GM18858 (cell line): ENCODE measurements around the gene SLC24A4.

Source experiments
- ATAC-seq: cut with Tn5 transposase; IDR thresholded peaks from one replicate; pipeline ENCODE4 v1.9.1; 2021; ENCODE audit not compliant: unreplicated experiment

Gene SLC24A4

DNA sequence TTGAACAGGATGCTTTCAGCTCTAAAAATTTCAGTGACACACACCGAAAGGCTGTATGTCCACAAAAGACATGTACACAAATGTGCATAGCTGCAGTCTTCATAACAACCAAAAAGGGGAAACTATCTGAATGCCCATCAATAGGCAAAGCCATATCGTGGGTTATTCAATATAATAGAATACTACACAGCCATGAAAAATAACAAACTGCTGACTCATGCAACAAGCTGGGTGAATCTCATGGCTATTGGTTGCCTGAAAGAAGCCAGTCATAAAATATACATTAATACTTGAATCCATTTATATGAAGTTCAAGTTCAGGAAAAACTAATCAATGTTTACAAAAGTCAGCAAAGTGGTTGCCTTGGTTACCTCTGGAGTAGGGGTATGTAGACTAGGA is 132.3 kb downstream of the SLC24A4 start:
- no peak for ATAC-seq

- peak; percentile 43 for ATAC-seq
Observed at GRCh38 chr14:92456215-92457015, 133.4 kb downstream of the SLC24A4 start.

DNA sequence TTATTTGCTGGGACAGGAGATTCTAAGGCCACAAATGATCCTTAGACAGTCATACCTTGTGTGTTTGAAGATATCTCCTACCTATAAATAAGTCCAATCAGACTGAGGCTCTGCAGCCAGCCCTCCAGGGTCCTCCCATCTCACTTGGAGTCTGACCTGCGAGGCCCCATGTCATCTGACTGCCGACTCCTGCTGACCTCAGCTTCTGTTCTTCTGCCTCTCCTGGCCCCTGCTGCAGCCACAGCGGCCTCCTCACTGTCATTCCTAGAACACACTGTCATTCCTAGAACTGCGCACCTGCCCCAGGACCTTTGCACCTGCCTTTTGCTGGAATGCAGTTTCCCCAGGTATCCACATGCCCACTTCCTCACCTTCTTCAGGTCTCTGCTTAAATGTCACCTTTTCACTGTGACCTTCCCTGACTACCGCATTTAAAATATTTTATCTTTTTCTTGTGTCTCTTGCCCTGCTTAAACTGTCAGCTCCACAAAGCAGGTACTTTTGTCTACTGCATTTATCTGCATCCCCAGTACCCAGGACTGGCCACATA is 134.1 kb downstream of the SLC24A4 start:
- no peak for ATAC-seq

DNA sequence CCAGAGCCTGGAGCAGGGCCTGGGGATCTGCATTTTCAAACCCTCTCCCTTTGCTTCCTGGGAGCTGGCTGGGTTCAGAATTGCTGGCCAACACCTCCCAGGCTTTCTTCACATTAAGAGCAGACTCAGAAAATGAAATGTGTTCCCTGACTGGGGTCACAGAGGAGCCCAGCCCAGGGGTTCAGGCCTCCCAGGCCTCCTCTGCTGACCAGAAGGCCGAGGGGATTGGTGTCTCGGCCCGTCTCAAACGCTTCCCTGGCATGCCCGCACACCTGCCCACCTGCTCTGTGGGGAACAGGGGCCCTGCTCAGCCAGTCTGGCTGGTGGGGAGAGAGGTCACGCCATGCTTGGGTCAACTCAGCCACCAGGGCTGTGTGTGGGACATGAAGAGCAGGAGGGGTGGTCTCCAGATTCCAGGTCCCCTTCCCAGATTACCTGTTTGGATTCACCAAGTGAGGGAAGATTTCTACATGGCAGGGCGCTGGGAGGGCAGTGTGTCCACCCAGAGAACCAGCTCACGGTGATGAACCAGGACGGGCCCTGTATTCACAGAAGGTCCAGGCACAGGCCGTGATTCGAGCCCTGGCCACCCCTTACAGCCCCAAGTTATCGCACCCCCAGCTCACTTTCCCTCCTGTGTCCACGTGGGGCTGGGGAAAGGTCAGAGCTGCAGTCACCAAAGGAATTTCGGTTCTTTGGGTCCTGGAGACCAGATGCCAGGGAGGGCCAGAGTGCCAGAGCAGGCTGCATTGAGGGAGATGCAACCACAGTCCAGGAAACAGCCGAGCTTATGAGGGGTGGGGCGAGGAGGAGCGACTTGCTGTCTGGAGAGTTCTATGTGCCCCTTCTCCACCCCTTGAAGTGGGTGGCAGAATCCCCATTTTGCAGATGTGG is 135.4 kb downstream of the SLC24A4 start:
- no peak for ATAC-seq

DNA sequence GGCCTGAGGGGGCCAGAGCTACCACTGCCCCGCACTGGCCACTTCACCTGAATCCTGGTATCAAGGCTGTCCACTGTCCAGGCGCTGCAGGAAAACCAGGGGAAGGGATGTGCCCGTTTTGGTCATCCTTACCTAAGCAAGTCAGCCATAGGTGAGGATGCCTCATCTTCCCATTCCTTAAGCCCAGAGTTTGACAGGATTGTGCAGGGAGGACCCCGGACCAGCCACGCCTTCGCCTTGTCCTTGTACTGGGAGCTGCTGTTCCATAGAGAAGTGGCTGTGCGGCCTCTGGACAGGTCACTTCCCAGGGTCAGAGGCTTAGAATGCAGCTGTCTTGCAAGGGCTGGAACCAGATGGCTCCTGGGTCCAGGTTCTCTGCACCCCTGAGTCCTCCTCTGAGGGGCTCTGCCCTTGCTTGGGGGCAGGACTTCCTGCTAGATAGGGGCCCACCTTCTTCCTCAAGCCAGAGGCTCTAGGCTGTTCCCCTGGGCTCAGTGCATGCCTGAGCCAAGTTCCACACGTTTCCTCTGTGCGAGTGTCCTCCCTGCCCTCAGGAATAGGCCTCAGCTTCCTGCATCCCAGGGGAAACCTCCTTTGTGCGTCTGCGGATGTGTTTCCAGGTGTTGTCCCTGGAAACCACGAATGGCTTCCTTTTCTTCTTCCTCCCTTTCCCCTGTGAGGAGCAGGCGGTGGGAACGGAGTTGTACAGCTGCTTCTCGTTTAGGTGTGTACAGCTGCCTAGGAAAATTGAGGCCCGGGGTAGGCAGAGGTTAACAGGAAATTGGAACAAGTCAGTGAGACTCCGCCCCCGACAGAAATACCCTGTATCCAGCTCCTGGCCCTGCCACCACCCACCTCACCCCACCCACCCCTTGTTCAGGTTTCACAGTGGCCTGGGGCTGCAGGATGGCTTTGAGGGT is 136.3 kb downstream of the SLC24A4 start:
- no peak for ATAC-seq

DNA sequence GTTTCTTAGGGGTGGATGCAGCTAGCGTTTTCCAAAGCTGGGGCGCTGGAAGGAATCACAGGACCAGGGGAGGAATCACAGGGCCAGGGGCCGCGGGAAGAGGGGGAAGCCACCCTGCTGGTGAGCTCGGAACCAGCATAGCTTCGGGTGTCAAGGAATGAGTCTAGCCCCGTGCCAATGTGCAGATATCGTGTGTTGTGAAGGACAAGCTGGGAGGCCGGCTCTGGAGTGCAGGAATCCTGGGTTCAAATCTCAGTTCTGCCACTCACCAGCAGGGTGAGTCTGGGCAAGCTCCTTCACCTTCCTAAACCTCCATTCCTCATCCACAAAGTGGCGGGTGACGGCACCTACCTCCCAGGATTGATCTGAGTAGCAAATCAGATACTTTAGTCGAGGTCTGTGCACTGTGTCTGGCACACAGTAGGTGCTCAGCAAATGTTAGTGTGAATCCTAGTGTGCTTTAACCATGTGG is 137.0 kb downstream of the SLC24A4 start:
- ATAC-seq = no peak

- no peak for ATAC-seq
Observed at GRCh38 chr14:92460541-92460915, 137.6 kb downstream of the SLC24A4 start.

DNA sequence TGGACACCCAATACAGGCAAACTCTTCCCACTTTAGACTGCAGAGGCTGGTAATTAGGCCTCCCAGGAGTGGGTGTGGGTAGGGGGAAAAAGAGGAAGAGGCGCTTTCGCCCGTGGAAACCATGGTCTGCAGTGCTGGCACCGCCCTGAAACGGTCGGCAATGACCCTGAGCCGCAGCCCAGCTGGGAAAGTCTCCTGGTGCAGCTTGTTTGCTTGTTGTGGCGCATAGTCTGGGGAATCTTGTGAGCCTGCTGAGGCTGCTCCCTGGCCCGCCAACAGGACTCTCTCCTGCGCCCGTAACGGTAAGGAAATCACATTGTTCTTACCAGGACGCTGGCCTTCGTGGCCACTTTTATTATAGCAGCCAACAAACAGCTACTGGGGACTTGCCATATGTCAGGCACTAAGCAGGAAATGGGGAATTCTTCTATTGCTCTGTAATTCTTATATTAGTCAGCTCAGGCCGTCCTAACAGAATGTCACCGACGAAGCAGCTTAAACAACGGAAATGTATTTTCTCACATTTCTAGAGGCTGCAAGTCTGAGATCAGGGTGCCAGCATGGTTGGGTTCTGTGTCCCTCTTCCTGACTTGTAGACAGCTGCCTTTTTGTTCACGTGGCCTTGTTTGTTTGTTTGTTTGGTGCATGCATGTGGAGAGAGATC is 138.1 kb downstream of the SLC24A4 start:
- ATAC-seq = no peak

DNA sequence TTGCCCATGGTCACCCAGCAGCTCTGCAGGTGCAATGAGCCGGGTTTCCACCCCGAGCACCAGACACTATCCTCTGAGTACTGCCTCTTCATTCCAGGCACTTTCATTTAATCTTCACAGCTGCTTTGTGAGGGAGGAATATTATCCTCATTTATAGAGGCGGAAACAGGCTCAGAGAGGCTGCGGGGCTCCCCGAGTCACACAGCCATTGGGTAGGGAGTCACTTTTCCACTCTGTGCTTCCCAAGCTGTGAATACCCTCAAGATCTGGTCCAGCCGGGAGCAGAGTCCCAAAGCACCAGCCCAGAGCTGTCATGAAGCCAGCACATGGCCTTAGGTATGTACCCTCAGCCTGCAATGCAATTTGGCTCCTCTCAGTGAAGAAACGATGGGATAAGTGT is 138.9 kb downstream of the SLC24A4 start:
- no peak for ATAC-seq

GRCh38 chr14:92462568-92462967 is 139.6 kb downstream of the SLC24A4 start:
- no peak for ATAC-seq

DNA sequence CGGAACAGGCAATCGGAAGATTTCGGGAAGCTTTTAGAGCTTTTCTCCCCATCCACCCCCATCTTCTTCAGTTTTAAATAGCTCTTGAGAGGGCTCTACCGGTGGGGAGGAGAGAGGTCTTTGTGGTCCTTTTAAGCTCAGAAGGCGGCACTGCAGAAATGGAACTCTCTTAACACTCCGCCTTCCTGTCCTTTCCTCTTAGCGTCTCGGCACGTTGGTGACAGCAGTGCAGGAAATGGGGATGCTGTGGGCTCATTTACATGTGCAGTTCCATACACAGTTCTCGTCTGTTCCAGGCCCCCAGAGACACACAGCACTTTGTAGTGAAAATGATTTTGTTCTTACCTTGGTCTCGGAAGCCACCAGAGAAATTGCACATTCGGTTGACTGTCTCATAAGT is 140.2 kb downstream of the SLC24A4 start:
- no peak for ATAC-seq

GRCh38 chr14:92464156-92464555 is 141.2 kb downstream of the SLC24A4 start:
- ATAC-seq = no peak

- no peak for ATAC-seq
Observed at GRCh38 chr14:92464716-92465115, 141.8 kb downstream of the SLC24A4 start.

- no peak for ATAC-seq
Observed at GRCh38 chr14:92465353-92466055, 142.5 kb downstream of the SLC24A4 start.

- no peak for ATAC-seq
Observed at GRCh38 chr14:92466059-92466458, 143.1 kb downstream of the SLC24A4 start.

DNA sequence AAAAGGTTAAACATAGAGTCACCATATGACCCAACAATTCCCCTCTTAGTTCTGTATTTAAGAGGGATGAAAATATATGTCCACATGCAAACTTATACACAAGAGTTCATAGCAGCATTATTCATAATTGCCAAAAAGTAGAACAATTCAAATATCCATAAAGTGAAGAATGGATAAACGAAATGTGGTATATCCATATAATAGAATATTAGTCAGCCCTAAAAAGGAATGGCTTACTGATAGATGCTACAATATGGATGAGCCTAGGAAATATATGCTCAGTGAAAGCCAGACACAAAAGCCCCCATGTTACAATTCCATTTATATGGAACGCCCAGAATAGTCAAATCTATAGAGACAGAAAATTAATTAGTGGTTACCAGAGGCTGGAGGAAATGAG is 146.6 kb downstream of the SLC24A4 start:
- ATAC-seq = no peak

GRCh38 chr14:92470215-92470614 is 147.2 kb downstream of the SLC24A4 start:
- ATAC-seq = no peak

DNA sequence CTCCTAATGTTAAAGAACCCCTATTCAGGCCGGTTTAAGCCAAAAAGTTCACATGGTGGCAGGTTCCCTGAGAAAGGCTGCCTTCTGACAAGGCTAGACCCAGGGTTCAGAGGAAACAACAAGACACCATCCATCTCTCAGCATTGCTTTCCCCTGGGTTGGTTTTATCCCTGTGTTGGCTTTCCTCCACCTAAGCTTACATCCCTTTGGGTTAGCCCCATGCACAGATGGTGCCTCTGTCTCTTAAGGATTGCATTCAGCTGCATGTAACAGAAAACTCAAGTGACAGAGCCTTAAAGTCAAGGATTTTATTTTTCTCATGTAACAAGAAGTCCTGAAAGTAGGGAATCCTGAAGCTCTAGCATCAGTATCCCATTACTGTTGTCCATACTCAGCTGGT is 147.8 kb downstream of the SLC24A4 start:
- no peak for ATAC-seq

DNA sequence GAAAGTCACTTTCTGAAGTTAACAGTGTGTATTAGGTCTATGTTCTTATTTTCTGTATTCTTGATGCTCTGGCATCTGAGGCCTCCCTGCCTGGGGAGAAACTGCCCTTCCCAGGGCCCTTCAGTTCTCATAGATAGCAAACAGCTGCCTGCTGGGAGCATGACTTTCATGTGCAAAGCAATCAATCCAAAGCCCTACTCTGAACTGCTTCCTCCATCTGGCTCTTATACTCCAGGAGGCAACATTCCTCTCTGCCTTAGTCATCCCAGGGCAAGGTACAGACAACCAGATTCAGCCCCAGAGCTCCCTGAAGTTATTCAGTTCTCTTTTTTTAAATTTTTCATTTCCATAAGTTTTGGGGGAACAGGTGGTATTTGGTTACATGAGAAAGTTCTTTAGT is 149.0 kb downstream of the SLC24A4 start:
- ATAC-seq = no peak

DNA sequence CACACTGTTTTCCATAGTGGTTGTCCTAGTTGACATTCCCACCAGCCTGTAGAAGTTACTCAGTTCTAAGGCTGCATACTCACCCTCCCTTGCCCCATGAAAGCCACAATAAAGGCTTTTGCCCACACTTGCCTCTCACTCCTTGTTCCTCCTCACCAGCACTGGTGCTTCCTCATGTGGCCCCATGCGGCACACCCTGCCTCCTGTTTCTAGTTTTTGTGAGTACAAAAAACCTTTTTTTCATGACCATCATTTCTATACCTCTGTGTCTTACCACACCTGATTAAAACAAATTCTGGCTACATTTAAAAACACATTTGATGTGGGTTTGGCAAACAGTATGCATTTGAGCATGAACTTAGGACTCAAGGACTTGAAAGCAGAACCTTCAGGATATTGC is 149.9 kb downstream of the SLC24A4 start:
- ATAC-seq = no peak
